GM12891 (cell line): ENCODE results near the gene C1QTNF5.

ENCODE experiments used
- DNase-seq: peaks from one replicate; pipeline ENCODE4 v3.0.0; 2011; ENCODE audit warnings: low spot score; ENCODE audit not compliant: insufficient read length
- FAIRE-seq: peaks from 2 replicates; lab custom pipeline; 2011; peaks lifted over from hg19 to GRCh38; lab: Jason Lieb, UNC
- PAX5 ChIP-seq: IDR thresholded peaks from 2 replicates; pipeline ENCODE4 v1.6.1; 2011; ENCODE audit warnings: low read length, moderate library complexity, mild to moderate bottlenecking; ENCODE audit not compliant: insufficient read depth, severe bottlenecking
- POLR2A ChIP-seq: IDR thresholded peaks from 2 replicates; pipeline ENCODE4 v1.6.1; 2011; ENCODE audit warnings: low read depth, low read length, control low read depth
- POLR2AphosphoS5 ChIP-seq: IDR thresholded peaks from 2 replicates; pipeline ENCODE4 v1.6.1; 2011; ENCODE audit warnings: low read depth, low read length, control low read depth
- POU2F2 ChIP-seq: IDR thresholded peaks from 2 replicates; pipeline ENCODE4 v1.6.1; 2011; ENCODE audit warnings: low read depth, mild to moderate bottlenecking, control low read depth, low read length, moderate library complexity
- SPI1 ChIP-seq: IDR thresholded peaks from 2 replicates; pipeline ENCODE4 v1.6.1; 2011; ENCODE audit warnings: low read depth, low read length, control low read depth
- TAF1 ChIP-seq: IDR thresholded peaks from 2 replicates; pipeline ENCODE4 v1.6.1; 2011; ENCODE audit warnings: low read depth, low read length, control low read depth

The C1QTNF5 gene

GRCh38 chr11:119317592-119318239 lies 23.0 kb downstream of the C1QTNF5 start:
- no peak for FAIRE-seq
- no peak for DNase-seq
- TF ChIP-seq SPI1 (no peak), POLR2A (no peak), POU2F2 (no peak), TAF1 (no peak), POLR2AphosphoS5 (no peak), PAX5 (no peak)

DNA sequence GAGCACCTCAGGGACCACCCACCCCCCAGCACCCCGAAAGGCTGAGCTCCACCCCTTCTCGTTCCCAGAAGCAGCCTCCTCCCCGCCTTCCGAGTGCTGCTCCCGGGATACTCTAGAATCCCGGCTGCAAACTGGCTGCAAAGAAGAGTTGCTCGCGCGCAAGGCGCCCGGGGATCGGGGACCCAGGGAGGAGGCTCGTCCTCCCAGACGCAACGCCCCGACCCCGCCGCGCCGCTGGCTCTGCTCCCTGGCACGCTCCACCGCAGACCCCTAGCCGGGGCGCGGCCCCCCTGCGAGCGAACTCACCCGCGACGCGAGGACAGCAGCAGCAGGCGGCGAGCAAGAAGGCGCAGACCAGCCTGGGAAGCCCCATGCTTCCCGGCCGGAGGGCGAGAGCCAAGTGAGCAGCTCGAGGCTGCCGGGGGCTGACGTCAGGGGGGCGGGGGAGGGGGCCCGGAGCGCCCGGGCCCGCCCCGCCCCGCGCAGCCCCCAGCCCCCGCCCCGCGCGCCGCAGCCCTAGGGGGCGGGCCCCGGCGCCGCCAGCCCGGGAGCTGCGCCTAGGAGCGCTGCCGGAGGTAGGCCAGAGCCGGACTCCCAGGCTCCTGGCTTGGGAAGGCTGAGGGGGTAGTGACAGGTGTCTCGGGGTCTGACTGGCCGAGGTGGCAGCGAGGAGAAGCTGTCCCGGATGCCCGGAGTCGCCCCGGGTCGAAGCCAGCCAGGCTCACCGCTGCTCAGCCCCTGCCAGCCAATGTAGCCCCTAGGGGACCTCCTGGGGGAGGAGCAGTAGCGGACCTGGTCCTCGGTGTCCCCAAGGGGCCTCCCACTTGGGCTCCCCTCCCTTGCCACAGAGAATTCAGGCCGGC lies 23.7 kb downstream of the C1QTNF5 start, which contains the start of gene MCAM:
TSS of gene MCAM (minus strand) at position 402 of the 863 bp plus-strand sequence. CDS start at position 373, 29 bp downstream.
- no peak for TF ChIP-seq SPI1
- TF ChIP-seq POU2F2 = no peak
- no peak for TF ChIP-seq PAX5
- TF ChIP-seq TAF1 = no peak
- no peak for TF ChIP-seq POLR2AphosphoS5
- no peak for TF ChIP-seq POLR2A
- no peak for FAIRE-seq

GRCh38 chr11:119316016-119316728 lies 24.5 kb downstream of the C1QTNF5 start:
- TF ChIP-seq TAF1 = no peak
- TF ChIP-seq POLR2A = no peak
- FAIRE-seq (no peak), DNase-seq (no peak)

More for the DNA sequence above, 23.7 kb downstream of the C1QTNF5 start, which contains the start of gene MCAM:
- DNase-seq = peak; percentile 21

DNA sequence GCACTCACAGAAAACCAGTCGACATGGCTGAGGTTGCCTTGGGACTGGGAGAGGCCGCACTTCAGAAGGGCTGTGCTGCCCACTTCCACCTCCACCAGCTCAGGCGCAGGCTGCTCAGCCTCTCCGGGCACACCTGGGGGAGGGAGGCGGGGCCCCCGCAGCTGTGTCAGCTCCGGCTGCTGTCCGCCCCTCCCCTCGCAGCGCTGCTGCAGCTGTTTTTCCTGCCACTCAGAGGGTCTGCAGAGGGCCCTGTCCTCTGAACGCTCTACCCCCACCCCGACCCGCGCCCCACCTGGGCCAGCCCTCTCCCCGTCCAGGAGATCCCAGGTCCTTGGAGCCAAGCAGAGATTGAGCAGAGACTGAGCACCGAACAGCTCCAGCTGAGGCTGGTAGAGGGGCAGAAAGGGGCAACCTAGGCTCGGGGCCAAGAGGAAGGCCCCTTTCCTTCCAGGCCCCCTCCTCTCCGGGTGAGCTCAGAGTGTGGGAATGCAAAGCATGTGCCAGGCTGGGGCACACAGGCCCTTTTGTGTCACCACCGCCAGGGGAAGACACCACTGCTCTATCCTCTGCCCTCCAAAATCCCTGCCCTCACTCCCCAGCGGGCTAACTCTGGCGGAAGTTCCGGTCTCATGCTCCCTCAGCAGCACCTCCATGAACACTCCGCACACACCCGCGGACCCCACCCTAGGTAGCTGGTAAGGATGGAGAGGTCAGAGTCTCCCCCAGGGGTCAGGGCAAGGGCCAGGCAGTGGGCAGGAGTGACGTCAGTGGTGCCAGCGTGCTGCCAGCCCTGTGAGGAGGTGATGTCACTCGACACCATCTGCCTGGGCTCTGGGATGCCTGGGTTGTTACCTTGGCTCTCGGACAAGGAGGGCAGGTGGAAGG lies 25.3 kb downstream of the C1QTNF5 start:
- TF ChIP-seq TAF1 = no peak
- TF ChIP-seq POLR2AphosphoS5 = no peak
- no peak for TF ChIP-seq PAX5
- TF ChIP-seq POLR2A = no peak
- TF ChIP-seq SPI1 = no peak
- no peak for TF ChIP-seq POU2F2
- FAIRE-seq = peak; percentile 82

DNA sequence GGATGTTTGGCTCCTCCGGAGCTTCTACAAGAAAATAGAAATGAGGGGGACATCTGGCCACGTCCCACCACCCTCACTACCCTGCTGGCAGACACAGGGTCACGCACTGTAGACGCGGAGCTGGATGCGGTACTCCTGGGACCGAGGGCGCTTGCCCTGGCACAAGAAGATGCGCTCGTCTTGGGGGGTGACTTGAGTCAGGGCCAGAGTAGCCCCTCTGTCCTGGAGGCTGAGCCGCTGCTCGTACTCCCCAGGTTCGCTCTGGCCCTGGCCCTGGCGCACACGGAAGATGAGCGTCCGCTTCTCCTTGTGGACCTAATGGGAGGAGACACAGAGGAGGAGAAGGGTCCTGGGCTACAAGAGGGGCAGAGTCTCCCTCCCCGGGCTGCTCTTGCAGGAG lies 26.0 kb downstream of the C1QTNF5 start:
- DNase-seq (no peak), FAIRE-seq (no peak)
- TF ChIP-seq PAX5 = no peak
- TF ChIP-seq SPI1 = no peak
- TF ChIP-seq POLR2A = no peak
- TF ChIP-seq POU2F2 = no peak
- no peak for TF ChIP-seq POLR2AphosphoS5
- no peak for TF ChIP-seq TAF1

More for the DNA sequence above, 25.3 kb downstream of the C1QTNF5 start:
- no peak for DNase-seq

GRCh38 chr11:119310682-119311052 lies 30.0 kb downstream of the C1QTNF5 start:
- DNase-seq (no peak), FAIRE-seq (no peak)
- TF ChIP-seq TAF1 (no peak), POLR2AphosphoS5 (no peak), SPI1 (no peak), POU2F2 (no peak), POLR2A (no peak), PAX5 (no peak)

- no peak for TF ChIP-seq POU2F2
- no peak for TF ChIP-seq POLR2A
- TF ChIP-seq POLR2AphosphoS5 = no peak
- TF ChIP-seq SPI1 = no peak
- TF ChIP-seq TAF1 = no peak
- TF ChIP-seq PAX5 = no peak
- FAIRE-seq = no peak
- no peak for DNase-seq
Observed at GRCh38 chr11:119309953-119310681, 30.6 kb downstream of the C1QTNF5 start.

- no peak for DNase-seq
- TF ChIP-seq PAX5 = no peak
- no peak for TF ChIP-seq SPI1
- TF ChIP-seq POLR2AphosphoS5 = no peak
- no peak for TF ChIP-seq TAF1
- TF ChIP-seq POU2F2 = no peak
- no peak for TF ChIP-seq POLR2A
- no peak for FAIRE-seq
Observed at GRCh38 chr11:119309411-119309810, 31.3 kb downstream of the C1QTNF5 start.
